Measurements from ENCODE around the gene KCNJ16.
A peak's percentile ranks its signal among the peaks of the same experiment; 100 is the strongest.

The KCNJ16 gene

DNA sequence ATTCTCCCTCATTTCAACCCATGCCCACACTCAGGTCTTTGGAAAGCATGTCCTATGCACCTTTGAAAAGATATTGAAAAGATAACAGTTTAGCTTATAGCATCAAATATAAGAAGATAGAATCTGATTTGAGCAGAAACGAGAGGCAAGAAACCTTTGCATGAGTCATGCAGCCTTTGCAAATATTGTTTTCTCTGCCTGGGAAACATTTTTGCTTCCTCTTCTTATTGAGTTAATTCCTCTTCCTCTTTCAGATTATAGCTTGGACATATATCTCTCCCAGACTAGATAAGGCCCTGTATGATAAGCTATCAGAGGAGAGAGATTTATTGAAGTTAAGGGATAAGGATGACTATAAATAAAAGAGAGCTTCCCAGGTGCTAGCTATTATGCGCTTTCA is 48.2 kb downstream of the KCNJ16 start:
- Histone ChIP-seq H3K9ac (ENCODE audit: low read depth, low read length, poor library complexity, severe bottlenecking) (no peak overlapping the region), H3K4me2 (ENCODE audit: low read depth, low read length, poor library complexity, severe bottlenecking) (no peak overlapping the region), H4K20me1 (ENCODE audit: insufficient read depth, low read length, poor library complexity, severe bottlenecking) (no peaks in the 10 kb centered on the region), H3K9me2 (replicated peaks; ENCODE audit: low read depth, low read length) (no peaks in the 10 kb centered on the region), H3K4me3 (ENCODE audit: low read length, poor library complexity, severe bottlenecking) (no peak overlapping the region), H3K27me3 (ENCODE audit: insufficient read depth, low read length, poor library complexity, severe bottlenecking) (no peaks in the 10 kb centered on the region), H2AFZ (ENCODE audit: low read length) (no peak overlapping the region), H3K36me3 (ENCODE audit: insufficient read depth, low read length) (no peaks in the 10 kb centered on the region), H3K9me3 (ENCODE audit: insufficient read depth, low read depth, low read length) (no peaks in the 10 kb centered on the region), H3K79me2 (ENCODE audit: insufficient read depth, low read length) (no peaks in the 10 kb centered on the region), H3F3A (ENCODE audit: low read depth) (no peaks in the 10 kb centered on the region), H3K4me1 (ENCODE audit: insufficient read depth, low read length, poor library complexity, severe bottlenecking) (peaks cover 16% of the 10 kb centered on the region)
- TF ChIP-seq, protein P1, sequence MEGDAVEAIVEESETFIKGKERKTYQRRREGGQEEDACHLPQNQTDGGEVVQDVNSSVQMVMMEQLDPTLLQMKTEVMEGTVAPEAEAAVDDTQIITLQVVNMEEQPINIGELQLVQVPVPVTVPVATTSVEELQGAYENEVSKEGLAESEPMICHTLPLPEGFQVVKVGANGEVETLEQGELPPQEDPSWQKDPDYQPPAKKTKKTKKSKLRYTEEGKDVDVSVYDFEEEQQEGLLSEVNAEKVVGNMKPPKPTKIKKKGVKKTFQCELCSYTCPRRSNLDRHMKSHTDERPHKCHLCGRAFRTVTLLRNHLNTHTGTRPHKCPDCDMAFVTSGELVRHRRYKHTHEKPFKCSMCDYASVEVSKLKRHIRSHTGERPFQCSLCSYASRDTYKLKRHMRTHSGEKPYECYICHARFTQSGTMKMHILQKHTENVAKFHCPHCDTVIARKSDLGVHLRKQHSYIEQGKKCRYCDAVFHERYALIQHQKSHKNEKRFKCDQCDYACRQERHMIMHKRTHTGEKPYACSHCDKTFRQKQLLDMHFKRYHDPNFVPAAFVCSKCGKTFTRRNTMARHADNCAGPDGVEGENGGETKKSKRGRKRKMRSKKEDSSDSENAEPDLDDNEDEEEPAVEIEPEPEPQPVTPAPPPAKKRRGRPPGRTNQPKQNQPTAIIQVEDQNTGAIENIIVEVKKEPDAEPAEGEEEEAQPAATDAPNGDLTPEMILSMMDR (conservative IDR thresholded peaks at IDR 0.05; ENCODE audit: low read length), result no peak
- no peak for TF ChIP-seq EZH2phosphoT487 (IDR thresholded peaks at IDR 0.05; ENCODE audit: borderline replicate concordance)

DNA sequence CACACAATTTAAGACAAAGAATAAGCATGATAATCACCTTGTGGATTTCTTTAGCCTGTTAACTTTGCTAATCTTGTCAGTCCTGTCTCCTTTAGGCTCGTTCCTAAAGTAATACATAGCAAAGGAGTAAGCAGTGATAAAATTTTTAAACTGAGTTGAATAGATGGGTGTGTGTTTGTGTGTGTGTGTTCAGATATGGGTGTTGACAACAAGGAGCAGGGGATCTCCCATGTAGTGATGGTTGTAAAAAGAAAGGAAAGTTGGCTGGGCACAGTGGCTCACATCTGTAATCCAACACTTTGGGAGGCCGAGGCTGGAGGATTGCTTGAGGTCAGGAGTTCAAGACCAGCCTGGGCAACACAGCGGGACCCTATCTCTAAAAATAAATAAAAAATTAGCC is 49.7 kb downstream of the KCNJ16 start:
- H2AFZ ChIP-seq (ENCODE audit: low read length), result no peak overlapping the region
- peak overlapping the region; percentile 26 for H3K4me2 ChIP-seq (ENCODE audit: low read depth, low read length, poor library complexity, severe bottlenecking)

DNA sequence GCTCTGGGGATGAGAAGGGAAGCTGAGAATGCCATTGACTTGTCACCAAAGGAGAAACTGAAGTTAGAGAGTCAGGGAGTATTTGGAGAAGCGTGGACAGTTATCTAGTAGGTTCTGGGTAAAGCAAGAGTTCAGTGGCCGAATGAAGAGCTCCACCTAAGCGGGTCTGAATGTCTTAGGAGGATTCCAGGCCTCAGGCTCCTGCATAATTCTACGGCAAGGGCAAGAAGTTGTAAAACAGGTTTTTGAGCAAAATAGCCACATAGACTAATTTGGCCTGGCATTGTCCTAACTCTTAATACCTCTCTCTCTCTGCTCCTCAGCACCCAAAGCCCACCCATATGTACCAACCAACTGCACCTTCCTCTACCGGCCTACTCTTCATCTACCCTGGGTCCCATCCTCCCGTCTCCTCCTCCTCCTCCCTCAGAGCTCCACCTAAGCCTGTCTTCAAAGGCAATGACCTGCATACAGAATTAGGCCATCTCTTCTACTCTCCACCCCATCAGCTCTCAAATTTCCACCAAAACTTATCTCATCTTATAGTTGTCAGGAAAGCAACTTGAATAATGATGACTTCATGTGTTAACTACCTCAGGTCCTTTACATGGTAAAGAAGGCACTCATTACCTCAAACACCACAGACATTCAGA is 52.3 kb downstream of the KCNJ16 start:
- H4K20me1 ChIP-seq (ENCODE audit: insufficient read depth, low read length, poor library complexity, severe bottlenecking), result no peaks in the 10 kb centered on the region
- no peak for TF ChIP-seq EZH2phosphoT487 (IDR thresholded peaks at IDR 0.05; ENCODE audit: borderline replicate concordance)
- TF ChIP-seq, protein P1 (conservative IDR thresholded peaks at IDR 0.05; ENCODE audit: low read length), result no peak
- no peaks in the 10 kb centered on the region for H3K79me2 ChIP-seq (ENCODE audit: insufficient read depth, low read length)
- H3K27me3 ChIP-seq (ENCODE audit: insufficient read depth, low read length, poor library complexity, severe bottlenecking), result no peaks in the 10 kb centered on the region
- no peaks in the 10 kb centered on the region for H3F3A ChIP-seq (ENCODE audit: low read depth)
- H3K4me2 ChIP-seq (ENCODE audit: low read depth, low read length, poor library complexity, severe bottlenecking), result no peak overlapping the region
- H3K9me2 ChIP-seq (replicated peaks; ENCODE audit: low read depth, low read length), result no peaks in the 10 kb centered on the region
- peaks cover 16% of the 10 kb centered on the region for H3K4me1 ChIP-seq (ENCODE audit: insufficient read depth, low read length, poor library complexity, severe bottlenecking)
- no peak overlapping the region for H3K9ac ChIP-seq (ENCODE audit: low read depth, low read length, poor library complexity, severe bottlenecking)
- H3K9me3 ChIP-seq (ENCODE audit: insufficient read depth, low read depth, low read length), result no peaks in the 10 kb centered on the region
- H3K4me3 ChIP-seq (ENCODE audit: low read length, poor library complexity, severe bottlenecking), result no peak overlapping the region
- no peak overlapping the region for H2AFZ ChIP-seq (ENCODE audit: low read length)
- no peaks in the 10 kb centered on the region for H3K36me3 ChIP-seq (ENCODE audit: insufficient read depth, low read length)

More for the DNA sequence above, 49.7 kb downstream of the KCNJ16 start:
- no peaks in the 10 kb centered on the region for H3K36me3 ChIP-seq (ENCODE audit: insufficient read depth, low read length)
- TF ChIP-seq EZH2phosphoT487 (IDR thresholded peaks at IDR 0.05; ENCODE audit: borderline replicate concordance), result no peak
- TF ChIP-seq, protein P1 (conservative IDR thresholded peaks at IDR 0.05; ENCODE audit: low read length), result no peak
- no peaks in the 10 kb centered on the region for H3K9me3 ChIP-seq (ENCODE audit: insufficient read depth, low read depth, low read length)
- H3K4me3 ChIP-seq (ENCODE audit: low read length, poor library complexity, severe bottlenecking), result no peak overlapping the region
- H3F3A ChIP-seq (ENCODE audit: low read depth), result no peaks in the 10 kb centered on the region
- no peaks in the 10 kb centered on the region for H3K27me3 ChIP-seq (ENCODE audit: insufficient read depth, low read length, poor library complexity, severe bottlenecking)
- peaks cover 16% of the 10 kb centered on the region for H3K4me1 ChIP-seq (ENCODE audit: insufficient read depth, low read length, poor library complexity, severe bottlenecking)
- H3K9ac ChIP-seq (ENCODE audit: low read depth, low read length, poor library complexity, severe bottlenecking), result no peak overlapping the region
- H3K9me2 ChIP-seq (replicated peaks; ENCODE audit: low read depth, low read length), result no peaks in the 10 kb centered on the region
- no peaks in the 10 kb centered on the region for H3K79me2 ChIP-seq (ENCODE audit: insufficient read depth, low read length)
- H4K20me1 ChIP-seq (ENCODE audit: insufficient read depth, low read length, poor library complexity, severe bottlenecking), result no peaks in the 10 kb centered on the region

All from Loucy (cell line).